Measurements from ENCODE around the gene ARHGAP44.

ARHGAP44 gene

GRCh38 chr17:12909046-12909445, 119.7 kb downstream of the ARHGAP44 start:
- no peak for TF ChIP-seq CTCF (IDR thresholded peaks at IDR 0.05; ENCODE audit: control insufficient read depth, extremely low read depth, insufficient read depth)
- no peak overlapping the region for H3K4me3 ChIP-seq (ENCODE audit: low read depth, low read length)
- DNase-seq (ENCODE audit: low read depth), result no peak

GRCh38 chr17:12909511-12909910, 120.2 kb downstream of the ARHGAP44 start:
- H3K4me3 ChIP-seq (ENCODE audit: low read depth, low read length), result no peak overlapping the region
- TF ChIP-seq CTCF (IDR thresholded peaks at IDR 0.05; ENCODE audit: control insufficient read depth, extremely low read depth, insufficient read depth), result no peak
- no peak for DNase-seq (ENCODE audit: low read depth)

- DNase-seq (ENCODE audit: low read depth), result no peak
- no peak for TF ChIP-seq CTCF (IDR thresholded peaks at IDR 0.05; ENCODE audit: control insufficient read depth, extremely low read depth, insufficient read depth)
- no peak overlapping the region for H3K4me3 ChIP-seq (ENCODE audit: low read depth, low read length)
These were observed 121.9 kb downstream of the ARHGAP44 start for GRCh38 chr17:12911239-12911638.

- DNase-seq (ENCODE audit: low read depth), result no peak
- no peak for TF ChIP-seq CTCF (IDR thresholded peaks at IDR 0.05; ENCODE audit: control insufficient read depth, extremely low read depth, insufficient read depth)
- no peak overlapping the region for H3K4me3 ChIP-seq (ENCODE audit: low read depth, low read length)
These were observed 128.1 kb downstream of the ARHGAP44 start for GRCh38 chr17:12917399-12917798.

- TF ChIP-seq CTCF (IDR thresholded peaks at IDR 0.05; ENCODE audit: control insufficient read depth, extremely low read depth, insufficient read depth), result no peak
- DNase-seq (ENCODE audit: low read depth), result no peak
- no peak overlapping the region for H3K4me3 ChIP-seq (ENCODE audit: low read depth, low read length)
These were observed 128.8 kb downstream of the ARHGAP44 start for GRCh38 chr17:12918142-12918541.

GRCh38 chr17:12922120-12922519, 132.8 kb downstream of the ARHGAP44 start:
- no peak overlapping the region for H3K4me3 ChIP-seq (ENCODE audit: low read depth, low read length)
- no peak for TF ChIP-seq CTCF (IDR thresholded peaks at IDR 0.05; ENCODE audit: control insufficient read depth, extremely low read depth, insufficient read depth)
- no peak for DNase-seq (ENCODE audit: low read depth)

- no peak for DNase-seq (ENCODE audit: low read depth)
- no peak overlapping the region for H3K4me3 ChIP-seq (ENCODE audit: low read depth, low read length)
- TF ChIP-seq CTCF (IDR thresholded peaks at IDR 0.05; ENCODE audit: control insufficient read depth, extremely low read depth, insufficient read depth), result no peak
These were observed 135.3 kb downstream of the ARHGAP44 start for GRCh38 chr17:12924614-12925013.
